OCI-M2 (cell line): ENCODE measurements around the gene GATA5.

Source experiments
- DNase-seq: peaks from one replicate; lab custom pipeline; 2025; ENCODE audit not compliant: unreplicated experiment; lab: John Stamatoyannopoulos, UW

Gene GATA5

GRCh38 chr20:62457098-62457497, 18.7 kb downstream of the GATA5 start:
- no peak for DNase-seq

GRCh38 chr20:62455929-62456328, 19.9 kb downstream of the GATA5 start:
- DNase-seq, result no peak

GRCh38 chr20:62454904-62455636, 20.7 kb downstream of the GATA5 start:
- DNase-seq, result no peak

- no peak for DNase-seq
Observed at GRCh38 chr20:62453186-62453808, 22.5 kb downstream of the GATA5 start.

GRCh38 chr20:62452475-62453095, 23.2 kb downstream of the GATA5 start:
- no peak for DNase-seq

GRCh38 chr20:62451970-62452369, 23.8 kb downstream of the GATA5 start:
- DNase-seq, result no peak

- no peak for DNase-seq
Observed at GRCh38 chr20:62451156-62451767, 24.5 kb downstream of the GATA5 start.

GRCh38 chr20:62449951-62450691, 25.7 kb downstream of the GATA5 start:
- no peak for DNase-seq

- DNase-seq, result no peak
Observed at GRCh38 chr20:62448788-62449187, 27.0 kb downstream of the GATA5 start.

GRCh38 chr20:62448038-62448437, 27.8 kb downstream of the GATA5 start:
- DNase-seq, result no peak

GRCh38 chr20:62446888-62447869, 28.6 kb downstream of the GATA5 start:
- DNase-seq, result no peak

GRCh38 chr20:62446481-62446880, 29.3 kb downstream of the GATA5 start:
- no peak for DNase-seq

- DNase-seq, result no peak
Observed at GRCh38 chr20:62445553-62446340, 30.0 kb downstream of the GATA5 start.

- no peak for DNase-seq
Observed at GRCh38 chr20:62444286-62444685, 31.5 kb downstream of the GATA5 start.

GRCh38 chr20:62441987-62442539, 33.7 kb downstream of the GATA5 start:
- DNase-seq, result no peak

GRCh38 chr20:62439218-62439617, 36.6 kb downstream of the GATA5 start:
- no peak for DNase-seq

- DNase-seq, result no peak
Observed at GRCh38 chr20:62437927-62438326, 37.9 kb downstream of the GATA5 start.

- no peak for DNase-seq
Observed at GRCh38 chr20:62437496-62437895, 38.3 kb downstream of the GATA5 start.

GRCh38 chr20:62436692-62437091, 39.1 kb downstream of the GATA5 start:
- DNase-seq, result no peak
